PC-3 (cell line): ENCODE results near the gene USP19.

Source experiments
- CTCF ChIP-seq: fragments of 300-600 bp; sonication (generic); conservative IDR thresholded peaks from 2 replicates; pipeline ENCODE4 v1.5.1; 2017; ENCODE audit warnings: antibody characterized with exemption, low read depth, mild to moderate bottlenecking, low read length
- EZH2 ChIP-seq: fragments of 300-600 bp; sonication (generic); IDR thresholded peaks from one replicate; pipeline ENCODE4 v1.6.1; 2017; ENCODE audit warnings: antibody characterized with exemption, mild to moderate bottlenecking, low read length; ENCODE audit not compliant: unreplicated experiment
- EZH2phosphoT487 ChIP-seq: fragments of 300-600 bp; sonication (generic); IDR thresholded peaks from 2 replicates; pipeline ENCODE4 v1.6.1; 2018; ENCODE audit warnings: mild to moderate bottlenecking, antibody characterized with exemption, low read length, borderline replicate concordance

GRCh38 chr3:49157289-49157688 is 36.7 kb upstream of the USP19 start:
- no peak for TF ChIP-seq CTCF
- TF ChIP-seq EZH2: no peak
- TF ChIP-seq EZH2phosphoT487: no peak
